HG03175 (cell line): ENCODE results near the gene CD200R1L.
"Not testable (repeated sequence)": the region's sequence is repeated elsewhere in the genome, so short reads cannot be mapped to it uniquely, and the experiment has no call there.

ENCODE experiments used
- ATAC-seq: cut with Tn5 transposase; IDR thresholded peaks from one replicate; pipeline ENCODE4 v1.9.1; 2021; ENCODE audit warnings: mild to moderate bottlenecking, moderate library complexity; ENCODE audit not compliant: unreplicated experiment

Gene CD200R1L

DNA sequence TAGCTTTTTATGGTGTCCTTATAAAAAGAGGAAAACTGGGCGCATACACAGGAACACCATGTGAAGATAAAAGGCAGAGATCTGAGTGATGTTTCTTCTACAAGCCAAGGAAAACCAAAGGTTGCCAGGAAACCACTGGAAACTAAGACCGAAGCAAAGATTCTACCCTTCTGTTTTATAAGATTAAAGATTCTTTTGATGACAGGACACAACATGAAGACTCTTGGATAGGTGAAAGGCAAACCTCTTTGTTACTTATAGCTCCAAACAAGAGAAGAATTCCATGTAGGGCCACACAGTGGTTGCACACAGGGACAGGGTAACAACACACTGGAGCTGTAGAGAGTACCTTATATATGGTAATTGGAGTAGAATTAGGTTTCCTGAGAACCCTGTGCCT lies at the start of gene CD200R1L:
CD200R1L (minus strand) TSS at position 101 of the 400 bp plus-strand sequence. CDS start 17,497 bp downstream, outside the sequence.
- ATAC-seq: no peak

DNA sequence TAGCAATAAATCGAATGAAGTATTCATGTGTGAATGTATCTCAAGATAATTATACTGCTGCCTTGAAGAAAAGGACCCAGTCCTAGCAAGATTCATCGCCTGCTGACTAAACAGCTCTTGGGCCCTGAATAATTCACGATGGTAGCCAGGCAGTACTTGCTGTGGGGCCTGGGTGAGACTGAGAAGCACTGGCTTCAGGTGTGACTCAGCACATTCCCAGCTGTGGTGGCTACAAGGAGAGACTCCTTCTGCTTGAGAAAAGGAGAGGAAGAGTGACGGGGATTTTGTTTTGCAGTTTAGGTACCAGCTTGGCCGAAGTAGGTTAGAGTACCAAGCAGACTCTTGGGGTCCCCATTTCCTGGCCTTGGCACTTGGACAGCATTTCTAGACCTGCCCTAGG lies 47.6 kb upstream of the CD200R1L start:
- ATAC-seq: no peak

- no peak for ATAC-seq
Observed at GRCh38 chr3:112889357-112889756, 42.7 kb upstream of the CD200R1L start.

GRCh38 chr3:112888381-112889085 lies 41.9 kb upstream of the CD200R1L start:
- no peak for ATAC-seq

DNA sequence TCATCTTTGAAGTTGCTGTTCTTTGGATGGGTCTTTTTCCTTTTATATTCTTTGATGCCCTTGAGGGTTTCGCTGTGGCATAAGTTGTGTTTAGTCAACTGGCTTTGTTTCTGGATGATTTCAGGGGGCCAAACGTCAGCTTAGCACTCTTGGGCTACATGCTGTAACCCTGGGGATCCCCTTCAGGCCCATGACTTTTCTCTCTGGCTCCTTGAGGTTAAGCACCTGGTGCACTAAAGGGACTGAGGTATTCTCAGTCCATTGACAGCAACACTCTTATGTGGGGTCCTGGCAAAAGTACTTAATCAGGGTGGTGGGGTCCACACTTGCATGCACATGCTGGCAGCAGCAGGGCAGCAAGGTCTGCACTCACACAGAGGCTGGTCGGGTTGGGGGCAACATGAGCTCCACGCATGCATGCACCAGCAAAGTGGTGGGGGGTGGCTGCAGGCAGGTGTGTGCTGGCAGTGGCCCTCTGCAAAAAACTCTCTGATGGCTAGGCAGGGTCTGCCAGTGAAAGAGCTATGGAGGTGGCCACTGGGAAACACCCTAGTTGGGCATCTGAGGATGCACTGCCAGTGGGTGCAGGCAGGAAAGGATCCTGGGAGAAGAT lies 38.1 kb upstream of the CD200R1L start:
- ATAC-seq: no peak

DNA sequence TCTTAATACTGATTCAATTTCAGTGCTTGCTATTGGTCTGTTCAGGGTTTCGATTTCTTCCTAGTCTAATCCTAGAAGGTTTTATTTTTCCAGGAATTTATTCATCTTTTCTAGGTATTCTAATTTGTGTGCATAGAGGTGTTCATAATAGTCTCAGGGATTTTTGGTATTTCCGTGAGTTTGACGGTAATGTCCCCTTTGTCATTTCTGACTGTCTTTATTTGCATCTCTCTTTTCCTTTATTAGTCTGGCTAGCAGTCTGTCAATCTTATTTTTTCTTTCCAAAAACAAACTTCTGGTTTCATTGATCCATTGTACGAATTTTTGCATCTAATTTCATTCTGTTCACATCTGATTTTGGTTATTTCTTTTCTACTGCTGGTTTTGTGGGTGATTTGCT lies 35.2 kb upstream of the CD200R1L start:
- no peak for ATAC-seq

DNA sequence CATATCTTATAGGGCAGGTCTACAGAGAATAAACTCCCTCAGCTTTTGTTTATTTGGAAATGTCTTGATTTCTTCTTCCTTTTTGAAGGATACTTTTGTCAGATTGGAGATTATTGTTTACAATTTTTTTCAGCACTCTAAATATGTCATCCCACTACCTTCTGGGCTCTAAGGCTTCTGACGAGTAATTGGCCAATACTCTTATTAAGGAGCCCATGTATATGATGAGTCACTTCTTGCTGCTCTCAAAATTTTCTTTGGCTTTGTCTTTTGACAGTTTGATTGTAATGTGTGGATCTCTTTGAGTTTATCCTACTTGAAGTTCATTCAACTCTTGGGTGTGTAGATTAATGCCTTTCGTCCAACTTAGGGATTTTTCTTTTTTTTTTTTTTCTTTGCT lies 28.9 kb upstream of the CD200R1L start:
- ATAC-seq: no peak

- ATAC-seq: peak; percentile 65
Observed at GRCh38 chr3:112874725-112875124, 28.1 kb upstream of the CD200R1L start.

GRCh38 chr3:112873632-112874031 lies 27.0 kb upstream of the CD200R1L start:
- ATAC-seq: no peak

DNA sequence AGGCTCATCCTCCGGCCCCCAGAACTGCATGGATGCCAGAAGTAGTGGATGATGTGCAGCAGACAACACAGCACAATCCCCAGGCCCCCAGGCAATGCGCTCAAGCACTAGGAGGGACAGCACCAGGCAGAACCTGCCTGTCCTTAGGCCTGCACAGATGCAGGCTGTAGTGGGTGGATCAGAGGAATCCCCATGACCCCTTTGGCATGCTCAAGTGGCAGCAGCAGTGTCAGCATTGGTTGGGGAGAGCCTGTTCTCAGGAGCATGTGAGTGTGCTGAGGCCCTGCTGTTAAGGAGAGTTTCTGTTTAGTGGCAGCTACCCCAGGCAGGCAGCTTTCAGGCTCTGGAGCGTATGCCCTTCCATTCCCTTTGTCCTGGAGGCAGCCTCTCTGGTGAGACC lies 25.1 kb upstream of the CD200R1L start:
- ATAC-seq: no peak

- no peak for ATAC-seq
Observed at GRCh38 chr3:112865757-112866156, 19.1 kb upstream of the CD200R1L start.

DNA sequence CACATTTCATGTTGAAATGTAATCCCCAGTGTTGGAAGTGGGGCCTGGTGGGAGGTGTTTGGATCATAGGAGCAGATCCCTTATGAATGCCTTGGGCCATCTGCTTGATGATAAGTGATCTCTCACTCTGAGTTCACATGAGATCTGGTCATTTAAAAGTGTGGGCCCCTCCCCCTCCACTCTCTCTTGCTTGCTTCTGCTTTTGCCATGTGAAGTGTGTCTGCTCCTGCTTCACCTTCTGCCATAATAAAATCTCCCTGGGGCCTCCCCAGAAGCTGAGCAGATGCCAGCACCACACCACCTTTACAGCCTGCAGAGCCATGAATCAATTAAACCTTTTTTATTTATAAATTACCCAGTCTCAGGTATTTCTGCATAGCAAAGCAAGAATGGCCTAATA lies 14.2 kb upstream of the CD200R1L start:
- ATAC-seq: no peak

DNA sequence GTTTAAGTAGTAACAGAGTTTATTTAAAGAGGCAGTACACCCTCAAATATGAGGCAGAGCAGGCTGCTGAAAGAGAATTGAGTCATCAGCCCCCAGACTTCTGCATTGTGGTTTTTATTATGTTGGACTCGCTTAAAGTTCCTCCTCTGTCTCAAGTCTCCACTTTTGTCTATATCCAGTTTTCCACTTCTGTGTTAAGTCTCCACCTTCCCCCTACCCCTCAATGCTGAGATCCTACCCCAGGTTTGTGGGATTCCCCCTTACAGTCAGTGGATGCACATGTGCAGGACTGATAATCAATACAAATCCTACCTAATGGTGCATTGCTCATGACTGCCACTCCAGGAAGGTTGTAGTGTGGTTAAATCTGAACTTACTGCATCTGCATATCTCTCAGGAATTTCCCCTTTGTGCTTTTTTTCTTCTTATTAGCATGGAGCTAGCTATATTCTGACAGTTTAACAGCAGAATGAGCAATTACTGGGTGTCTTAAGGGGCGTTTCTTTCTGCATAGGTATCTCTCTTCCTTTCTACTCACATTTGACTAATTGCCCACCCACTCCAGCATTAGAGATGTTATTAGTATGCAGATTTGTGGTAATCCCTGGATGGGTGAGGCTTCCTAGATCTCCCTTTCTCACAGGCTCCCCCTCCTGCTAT lies 11.9 kb upstream of the CD200R1L start:
- no peak for ATAC-seq

GRCh38 chr3:112857526-112857925 lies 10.9 kb upstream of the CD200R1L start:
- ATAC-seq: no peak

DNA sequence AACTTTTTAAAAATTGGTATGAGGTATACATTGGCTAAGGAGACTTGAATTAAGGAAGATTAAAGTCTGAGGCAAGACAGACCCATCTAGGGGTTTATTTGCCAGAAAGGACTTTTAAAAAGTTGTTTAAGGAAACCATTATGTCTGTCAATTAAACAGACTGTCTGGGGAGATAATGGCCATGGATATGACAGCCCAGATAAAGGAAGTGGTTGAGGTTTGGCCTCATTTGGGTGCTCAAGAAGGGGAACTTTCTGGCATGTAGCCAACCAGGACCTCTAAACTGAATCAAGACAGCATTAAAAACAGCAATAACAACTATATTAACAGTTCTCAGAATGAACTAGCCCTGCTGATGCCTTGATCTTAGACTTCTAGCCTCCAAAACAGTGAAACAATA lies 9.9 kb upstream of the CD200R1L start:
- ATAC-seq: no peak

- ATAC-seq: no peak
Observed at GRCh38 chr3:112855883-112856282, 9.2 kb upstream of the CD200R1L start.

DNA sequence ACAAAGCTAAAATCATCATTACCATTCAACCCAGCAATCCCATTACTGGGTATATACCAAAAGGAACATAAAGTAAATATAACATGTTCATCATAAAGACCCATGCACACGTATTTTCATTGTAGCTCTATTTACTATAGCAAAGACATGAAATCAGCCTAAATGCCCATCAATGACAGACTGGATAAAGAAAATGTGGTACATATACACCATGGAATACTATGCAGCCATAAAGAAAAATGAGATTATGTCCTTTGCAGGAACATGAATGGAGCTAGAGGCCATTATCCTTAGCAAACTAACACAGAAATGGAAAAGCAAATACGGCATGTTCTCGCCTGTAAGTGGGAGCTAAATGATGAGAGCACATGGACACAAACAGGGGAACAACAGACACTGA lies 8.4 kb upstream of the CD200R1L start:
- ATAC-seq: not testable (repeated sequence)

- ATAC-seq: peak; percentile 61
Observed at GRCh38 chr3:112848196-112848595, 1.5 kb upstream of the CD200R1L start.

GRCh38 chr3:112847692-112848091 lies 1.0 kb upstream of the CD200R1L start:
- ATAC-seq: peak; percentile 94

DNA sequence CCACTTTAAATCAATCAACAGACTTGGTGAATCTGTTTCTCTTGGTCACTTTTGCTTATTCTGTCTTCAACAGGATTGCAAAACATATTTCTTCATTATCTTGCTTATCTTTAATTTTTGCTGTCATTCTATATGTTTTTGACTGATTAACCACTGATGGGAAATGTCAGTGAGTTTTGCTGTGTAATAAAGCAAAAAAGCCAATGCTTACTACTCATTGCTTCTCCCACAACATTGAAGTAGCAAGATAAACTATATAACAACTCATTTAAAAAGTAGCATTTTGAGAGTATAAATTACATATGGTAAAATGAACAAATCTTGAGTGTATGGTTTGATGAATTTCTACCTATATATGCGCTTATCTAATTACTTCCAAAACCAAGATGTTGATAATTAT lies 892 bp downstream of the CD200R1L start:
- no peak for ATAC-seq

- ATAC-seq: no peak
Observed at GRCh38 chr3:112829046-112829445, 17.6 kb downstream of the CD200R1L start.
